HepG2 (cell line): Measurements from ENCODE around the gene PDK2. TPM values are rescaled to one million over a fixed set of nuclear protein-coding genes. Genes with fewer than 3 reads are reported as not detected.

Source experiments
- BRCA1 ChIP-seq: sonication (generic); formaldehyde crosslinking; IDR thresholded peaks from 2 replicates; pipeline ENCODE4 v1.4.0; 2020; ENCODE audit warnings: missing genetic modification reagents
- FOSL2 ChIP-seq: sonication (generic); formaldehyde crosslinking; IDR thresholded peaks from 2 replicates; pipeline ENCODE4 v1.4.0; 2020; ENCODE audit warnings: missing genetic modification reagents
- HOXD1 ChIP-seq: sonication (generic); formaldehyde crosslinking; IDR thresholded peaks from 2 replicates; pipeline ENCODE4 v1.5.0; 2020; ENCODE audit warnings: missing genetic modification reagents
- MLLT10 ChIP-seq: sonication (generic); formaldehyde crosslinking; IDR thresholded peaks from 2 replicates; pipeline ENCODE4 v1.4.0; 2020; ENCODE audit warnings: missing genetic modification reagents
- MYNN ChIP-seq: sonication (generic); formaldehyde crosslinking; IDR thresholded peaks from 2 replicates; pipeline ENCODE4 v1.4.0; 2020; ENCODE audit warnings: mild to moderate bottlenecking, low read depth, missing genetic modification reagents
- PRMT3 ChIP-seq: sonication (generic); formaldehyde crosslinking; IDR thresholded peaks from 2 replicates; pipeline ENCODE4 v1.8.1; 2022; ENCODE audit warnings: low read depth, mild to moderate bottlenecking, moderate library complexity, missing genetic modification reagents, borderline replicate concordance
- SNRNP70 ChIP-seq: fragments of 200-400 bp; formaldehyde crosslinking; IDR thresholded peaks from 2 replicates; pipeline ENCODE4 v1.6.1; 2017; ENCODE audit warnings: mild to moderate bottlenecking, low read depth, low read length, moderate library complexity
- SRY ChIP-seq: sonication (generic); formaldehyde crosslinking; IDR thresholded peaks from 2 replicates; pipeline ENCODE4 v1.8.0; 2022; ENCODE audit warnings: mild to moderate bottlenecking, missing genetic modification reagents
- TAF15 ChIP-seq: fragments of 200-400 bp; formaldehyde crosslinking; IDR thresholded peaks from one replicate; pipeline ENCODE4 v1.6.1; 2018; ENCODE audit warnings: mild to moderate bottlenecking, low read depth, low read length; ENCODE audit not compliant: poor library complexity, severe bottlenecking
- TCF12 ChIP-seq, 2 experiments: fragments of 450-650 bp in 1 of 2; sonication (generic) in 1 of 2; formaldehyde crosslinking in 1 of 2; IDR thresholded peaks; 2 replicates each; pipeline versions ENCODE4 v1.6.1 to v1.8.0; 2017 to 2022; ENCODE audit warnings: antibody characterized with exemption in 1 of 2, mild to moderate bottlenecking in 1 of 2, missing genetic modification reagents in 1 of 2, moderate library complexity in 1 of 2
- U2AF2 ChIP-seq: fragments of 200-400 bp; formaldehyde crosslinking; IDR thresholded peaks from 2 replicates; pipeline ENCODE4 v1.6.1; 2017; ENCODE audit warnings: low read depth, mild to moderate bottlenecking, low read length
- ZBTB42 ChIP-seq: sonication (generic); formaldehyde crosslinking; IDR thresholded peaks from 2 replicates; pipeline ENCODE4 v1.5.0; 2020; ENCODE audit warnings: mild to moderate bottlenecking, missing genetic modification reagents
- ZKSCAN5 ChIP-seq: sonication (generic); formaldehyde crosslinking; IDR thresholded peaks from 2 replicates; pipeline ENCODE4 v1.5.1; 2020; ENCODE audit warnings: mild to moderate bottlenecking, missing genetic modification reagents
- ZNF260 ChIP-seq: sonication (generic); formaldehyde crosslinking; IDR thresholded peaks from 2 replicates; pipeline ENCODE4 v1.4.0; 2020; ENCODE audit warnings: missing genetic modification reagents, low read depth, mild to moderate bottlenecking, borderline replicate concordance
- ZNF709 ChIP-seq: sonication (generic); formaldehyde crosslinking; IDR thresholded peaks from 2 replicates; pipeline ENCODE4 v1.5.0; 2020; ENCODE audit warnings: mild to moderate bottlenecking, missing genetic modification reagents
- ZNF772 ChIP-seq: sonication (generic); formaldehyde crosslinking; IDR thresholded peaks from 2 replicates; pipeline ENCODE4 v1.5.0; 2020; ENCODE audit warnings: mild to moderate bottlenecking, missing genetic modification reagents
- polyA plus RNA-seq, 8 experiments: library from polyadenylated mRNA; depleted of rRNA in 3 of 8; stranded (reverse) in 7 of 8; unstranded in 1 of 8; fragments of >200 nt; fragmentation: Illumina TruSeq in 4 of 8; extraction: Trizol in 4 of 8; gene quantifications; 2 replicates each; pipeline versions ENCODE4 v1.2.1 to v1.2.3, GENCODE V29; 2011 to 2016; ENCODE audit warnings: low read depth in 4 of 8, missing spikeins in 1 of 8, mixed read lengths in 1 of 8; ENCODE audit not compliant: insufficient read depth in 1 of 8
- total RNA-seq, 5 experiments: library from RNA; depleted of rRNA; stranded (reverse); fragments of >200 nt; fragmentation: Illumina TruSeq; extraction: Trizol; gene quantifications; 2 replicates each; pipeline ENCODE4 v1.2.3, GENCODE V29; 2016; ENCODE audit warnings: low read depth in 1 of 5
- TF ChIP-seq, protein P1 (sequence below): sonication (generic); formaldehyde crosslinking; IDR thresholded peaks from 2 replicates; pipeline ENCODE4 v1.4.0; 2020; ENCODE audit warnings: missing genetic modification reagents
- TF ChIP-seq, protein P2 (sequence below): sonication (generic); formaldehyde crosslinking; IDR thresholded peaks from 2 replicates; pipeline ENCODE4 v1.4.0; 2020; ENCODE audit warnings: missing genetic modification reagents, low read depth, mild to moderate bottlenecking, borderline replicate concordance
- TF ChIP-seq, protein P3 (sequence below): sonication (generic); formaldehyde crosslinking; IDR thresholded peaks from 2 replicates; pipeline ENCODE4 v1.4.0; 2020; ENCODE audit warnings: missing genetic modification reagents

PDK2 gene
- total and polyA plus RNA-seq, 2 of the 13 experiments (the other 11 are each of a cell fraction or from before 2014, with no cell fraction given): 18.5 to 59.7 TPM

DNA sequence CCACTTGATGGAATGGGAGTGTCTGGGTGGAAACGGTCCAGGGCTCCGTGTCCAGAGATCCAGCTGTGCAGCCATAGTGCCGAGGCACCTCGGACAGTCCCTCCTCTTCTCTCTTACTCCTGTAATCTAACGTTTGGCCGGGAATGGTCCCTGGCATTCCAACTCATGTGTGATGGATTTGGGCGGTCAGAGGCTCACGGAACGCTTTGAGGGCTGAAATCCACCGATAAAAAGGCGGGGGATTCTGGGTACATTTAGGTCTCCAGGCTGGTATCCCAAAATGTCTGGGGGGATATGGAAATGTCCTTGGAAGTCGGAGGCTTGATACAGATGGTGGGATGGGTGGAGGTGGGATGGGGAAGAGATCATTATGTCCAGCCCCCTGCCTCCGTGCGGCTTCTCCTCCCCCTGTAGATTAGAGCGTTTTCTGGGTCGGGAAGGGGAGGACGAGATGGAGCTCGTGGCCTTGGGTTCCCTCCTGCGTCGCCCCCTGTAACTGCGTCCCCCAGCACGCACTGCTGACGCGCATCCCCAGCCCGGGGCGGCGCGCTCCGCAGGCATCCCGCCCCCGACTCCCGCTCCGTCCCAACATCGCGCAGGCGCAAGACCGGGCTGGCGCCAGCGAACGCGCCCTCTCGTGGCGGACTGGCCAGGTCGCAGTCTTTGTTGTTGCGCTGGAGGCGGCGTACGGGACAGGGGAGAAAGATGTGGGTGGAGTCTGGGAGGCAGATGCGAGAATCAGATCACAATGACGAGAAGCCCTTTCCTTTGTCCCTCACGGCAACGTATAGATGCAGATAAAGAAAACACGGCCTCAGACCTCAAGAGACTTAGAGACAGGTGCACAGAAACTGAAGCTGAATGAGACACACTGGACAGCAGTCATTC, 66.1 kb downstream of the PDK2 start (continued):
- TF ChIP-seq, protein P1, sequence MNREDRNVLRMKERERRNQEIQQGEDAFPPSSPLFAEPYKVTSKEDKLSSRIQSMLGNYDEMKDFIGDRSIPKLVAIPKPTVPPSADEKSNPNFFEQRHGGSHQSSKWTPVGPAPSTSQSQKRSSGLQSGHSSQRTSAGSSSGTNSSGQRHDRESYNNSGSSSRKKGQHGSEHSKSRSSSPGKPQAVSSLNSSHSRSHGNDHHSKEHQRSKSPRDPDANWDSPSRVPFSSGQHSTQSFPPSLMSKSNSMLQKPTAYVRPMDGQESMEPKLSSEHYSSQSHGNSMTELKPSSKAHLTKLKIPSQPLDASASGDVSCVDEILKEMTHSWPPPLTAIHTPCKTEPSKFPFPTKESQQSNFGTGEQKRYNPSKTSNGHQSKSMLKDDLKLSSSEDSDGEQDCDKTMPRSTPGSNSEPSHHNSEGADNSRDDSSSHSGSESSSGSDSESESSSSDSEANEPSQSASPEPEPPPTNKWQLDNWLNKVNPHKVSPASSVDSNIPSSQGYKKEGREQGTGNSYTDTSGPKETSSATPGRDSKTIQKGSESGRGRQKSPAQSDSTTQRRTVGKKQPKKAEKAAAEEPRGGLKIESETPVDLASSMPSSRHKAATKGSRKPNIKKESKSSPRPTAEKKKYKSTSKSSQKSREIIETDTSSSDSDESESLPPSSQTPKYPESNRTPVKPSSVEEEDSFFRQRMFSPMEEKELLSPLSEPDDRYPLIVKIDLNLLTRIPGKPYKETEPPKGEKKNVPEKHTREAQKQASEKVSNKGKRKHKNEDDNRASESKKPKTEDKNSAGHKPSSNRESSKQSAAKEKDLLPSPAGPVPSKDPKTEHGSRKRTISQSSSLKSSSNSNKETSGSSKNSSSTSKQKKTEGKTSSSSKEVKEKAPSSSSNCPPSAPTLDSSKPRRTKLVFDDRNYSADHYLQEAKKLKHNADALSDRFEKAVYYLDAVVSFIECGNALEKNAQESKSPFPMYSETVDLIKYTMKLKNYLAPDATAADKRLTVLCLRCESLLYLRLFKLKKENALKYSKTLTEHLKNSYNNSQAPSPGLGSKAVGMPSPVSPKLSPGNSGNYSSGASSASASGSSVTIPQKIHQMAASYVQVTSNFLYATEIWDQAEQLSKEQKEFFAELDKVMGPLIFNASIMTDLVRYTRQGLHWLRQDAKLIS (CRISPR knock-in tag): no peak
- TF ChIP-seq, protein P2, sequence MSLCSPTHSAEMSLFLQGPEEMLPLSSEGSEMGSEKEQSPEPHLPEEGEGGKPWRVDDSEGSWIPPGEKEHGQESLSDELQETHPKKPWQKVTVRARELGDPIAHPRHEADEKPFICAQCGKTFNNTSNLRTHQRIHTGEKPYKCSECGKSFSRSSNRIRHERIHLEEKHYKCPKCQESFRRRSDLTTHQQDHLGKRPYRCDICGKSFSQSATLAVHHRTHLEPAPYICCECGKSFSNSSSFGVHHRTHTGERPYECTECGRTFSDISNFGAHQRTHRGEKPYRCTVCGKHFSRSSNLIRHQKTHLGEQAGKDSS (CRISPR knock-in tag): peak; percentile 88; the same call in 1 of the 2 replicates
- TF ChIP-seq MYNN (0 out of 2 replicates have a peak, but pooled peaks have one; percentile 28), ZNF772 (no peak), ZBTB42 (CRISPR knock-in tag) (no peak), ZNF260 (CRISPR knock-in tag) (no peak), ZNF709 (peak; percentile 72; the same call in 1 of the 2 replicates), SNRNP70 (no peak), TAF15 (peak; percentile 55), TCF12 (IDR thresholded peaks at IDR 0.05) (no peak), TCF12 (CRISPR knock-in tag; IDR thresholded peaks at IDR 0.05) (no peak), HOXD1 (CRISPR knock-in tag) (no peak), BRCA1 (CRISPR knock-in tag) (no peak), SRY (CRISPR knock-in tag) (no peak), MLLT10 (no peak), FOSL2 (CRISPR knock-in tag) (peak; percentile 54), PRMT3 (CRISPR knock-in tag) (no peak), ZKSCAN5 (CRISPR knock-in tag) (no peak), U2AF2 (no peak)
- TF ChIP-seq, protein P3, sequence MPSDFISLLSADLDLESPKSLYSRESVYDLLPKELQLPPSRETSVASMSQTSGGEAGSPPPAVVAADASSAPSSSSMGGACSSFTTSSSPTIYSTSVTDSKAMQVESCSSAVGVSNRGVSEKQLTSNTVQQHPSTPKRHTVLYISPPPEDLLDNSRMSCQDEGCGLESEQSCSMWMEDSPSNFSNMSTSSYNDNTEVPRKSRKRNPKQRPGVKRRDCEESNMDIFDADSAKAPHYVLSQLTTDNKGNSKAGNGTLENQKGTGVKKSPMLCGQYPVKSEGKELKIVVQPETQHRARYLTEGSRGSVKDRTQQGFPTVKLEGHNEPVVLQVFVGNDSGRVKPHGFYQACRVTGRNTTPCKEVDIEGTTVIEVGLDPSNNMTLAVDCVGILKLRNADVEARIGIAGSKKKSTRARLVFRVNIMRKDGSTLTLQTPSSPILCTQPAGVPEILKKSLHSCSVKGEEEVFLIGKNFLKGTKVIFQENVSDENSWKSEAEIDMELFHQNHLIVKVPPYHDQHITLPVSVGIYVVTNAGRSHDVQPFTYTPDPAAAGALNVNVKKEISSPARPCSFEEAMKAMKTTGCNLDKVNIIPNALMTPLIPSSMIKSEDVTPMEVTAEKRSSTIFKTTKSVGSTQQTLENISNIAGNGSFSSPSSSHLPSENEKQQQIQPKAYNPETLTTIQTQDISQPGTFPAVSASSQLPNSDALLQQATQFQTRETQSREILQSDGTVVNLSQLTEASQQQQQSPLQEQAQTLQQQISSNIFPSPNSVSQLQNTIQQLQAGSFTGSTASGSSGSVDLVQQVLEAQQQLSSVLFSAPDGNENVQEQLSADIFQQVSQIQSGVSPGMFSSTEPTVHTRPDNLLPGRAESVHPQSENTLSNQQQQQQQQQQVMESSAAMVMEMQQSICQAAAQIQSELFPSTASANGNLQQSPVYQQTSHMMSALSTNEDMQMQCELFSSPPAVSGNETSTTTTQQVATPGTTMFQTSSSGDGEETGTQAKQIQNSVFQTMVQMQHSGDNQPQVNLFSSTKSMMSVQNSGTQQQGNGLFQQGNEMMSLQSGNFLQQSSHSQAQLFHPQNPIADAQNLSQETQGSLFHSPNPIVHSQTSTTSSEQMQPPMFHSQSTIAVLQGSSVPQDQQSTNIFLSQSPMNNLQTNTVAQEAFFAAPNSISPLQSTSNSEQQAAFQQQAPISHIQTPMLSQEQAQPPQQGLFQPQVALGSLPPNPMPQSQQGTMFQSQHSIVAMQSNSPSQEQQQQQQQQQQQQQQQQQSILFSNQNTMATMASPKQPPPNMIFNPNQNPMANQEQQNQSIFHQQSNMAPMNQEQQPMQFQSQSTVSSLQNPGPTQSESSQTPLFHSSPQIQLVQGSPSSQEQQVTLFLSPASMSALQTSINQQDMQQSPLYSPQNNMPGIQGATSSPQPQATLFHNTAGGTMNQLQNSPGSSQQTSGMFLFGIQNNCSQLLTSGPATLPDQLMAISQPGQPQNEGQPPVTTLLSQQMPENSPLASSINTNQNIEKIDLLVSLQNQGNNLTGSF (CRISPR knock-in tag): no peak
